Transverse colon (tissue), 4 donors: ENCODE results near the gene ALPP.

Experiments
- EP300 ChIP-seq: sonication (generic); formaldehyde crosslinking; IDR thresholded peaks from one replicate; pipeline ENCODE4 v1.6.1; 2017; ENCODE audit warnings: antibody characterized with exemption, low read depth
- POLR2A ChIP-seq: fragments of 450-650 bp; IDR thresholded peaks from one replicate; pipeline ENCODE4 v1.6.1; 2016; ENCODE audit warnings: antibody characterized with exemption, mild to moderate bottlenecking, moderate library complexity
- POLR2AphosphoS5 ChIP-seq, 3 donors: sonication (generic); formaldehyde crosslinking; IDR thresholded peaks; one replicate each; pipeline ENCODE4 v1.6.1; 2016; ENCODE audit warnings: antibody characterized with exemption in 3 of 3
- TF ChIP-seq, protein P1 (sequence below), 5 experiments: fragments of 200-600 bp in 3 of 5; fragments of 450-650 bp in 2 of 5; sonication (generic) in 3 of 5; IDR thresholded peaks; 1 replicate in 2 of 5; 2 replicates in 3 of 5; pipeline ENCODE4 v1.5.1; 2016 to 2017; ENCODE audit warnings: antibody characterized with exemption in 5 of 5, inconsistent platforms in 3 of 5, mild to moderate bottlenecking in 2 of 5, moderate library complexity in 1 of 5

DNA sequence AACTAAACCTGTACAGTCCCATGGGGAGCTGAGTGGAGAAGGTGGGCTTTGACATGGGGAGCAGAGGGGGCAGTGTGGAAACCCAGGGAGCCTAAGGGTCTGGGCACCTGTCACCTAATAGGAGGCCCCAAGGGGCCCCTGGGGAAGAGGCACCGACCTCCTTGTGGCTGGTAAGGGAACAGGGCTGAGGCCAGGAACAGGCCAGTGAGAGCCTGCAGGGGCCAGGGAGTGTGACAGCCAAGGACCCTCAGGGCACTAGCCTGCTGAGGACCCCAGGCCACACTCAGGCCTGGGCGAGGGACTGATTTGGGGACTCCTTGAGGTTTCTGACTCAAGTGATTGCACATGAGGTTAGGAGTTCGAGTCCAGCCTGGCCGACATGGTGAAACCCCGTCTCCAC is 24.5 kb upstream of the ALPP start:
- TF ChIP-seq, protein P1, sequence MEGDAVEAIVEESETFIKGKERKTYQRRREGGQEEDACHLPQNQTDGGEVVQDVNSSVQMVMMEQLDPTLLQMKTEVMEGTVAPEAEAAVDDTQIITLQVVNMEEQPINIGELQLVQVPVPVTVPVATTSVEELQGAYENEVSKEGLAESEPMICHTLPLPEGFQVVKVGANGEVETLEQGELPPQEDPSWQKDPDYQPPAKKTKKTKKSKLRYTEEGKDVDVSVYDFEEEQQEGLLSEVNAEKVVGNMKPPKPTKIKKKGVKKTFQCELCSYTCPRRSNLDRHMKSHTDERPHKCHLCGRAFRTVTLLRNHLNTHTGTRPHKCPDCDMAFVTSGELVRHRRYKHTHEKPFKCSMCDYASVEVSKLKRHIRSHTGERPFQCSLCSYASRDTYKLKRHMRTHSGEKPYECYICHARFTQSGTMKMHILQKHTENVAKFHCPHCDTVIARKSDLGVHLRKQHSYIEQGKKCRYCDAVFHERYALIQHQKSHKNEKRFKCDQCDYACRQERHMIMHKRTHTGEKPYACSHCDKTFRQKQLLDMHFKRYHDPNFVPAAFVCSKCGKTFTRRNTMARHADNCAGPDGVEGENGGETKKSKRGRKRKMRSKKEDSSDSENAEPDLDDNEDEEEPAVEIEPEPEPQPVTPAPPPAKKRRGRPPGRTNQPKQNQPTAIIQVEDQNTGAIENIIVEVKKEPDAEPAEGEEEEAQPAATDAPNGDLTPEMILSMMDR (IDR thresholded peaks at IDR 0.05) = no peak
- TF ChIP-seq POLR2A = no peak
- TF ChIP-seq EP300 = no peak
- no peak for TF ChIP-seq POLR2AphosphoS5 (IDR thresholded peaks at IDR 0.05)
